HG03558 (cell line): ENCODE results near the gene TAS2R41.
"Not testable (repeated sequence)": the region's sequence is repeated elsewhere in the genome, so short reads cannot be mapped to it uniquely, and the experiment has no call there.

ENCODE experiments used
- ATAC-seq: cut with Tn5 transposase; IDR thresholded peaks from one replicate; pipeline ENCODE4 v1.9.1; 2021; ENCODE audit warnings: moderate number of reproducible peaks; ENCODE audit not compliant: unreplicated experiment; ENCODE audit errors: extremely low read depth

TAS2R41 gene

DNA sequence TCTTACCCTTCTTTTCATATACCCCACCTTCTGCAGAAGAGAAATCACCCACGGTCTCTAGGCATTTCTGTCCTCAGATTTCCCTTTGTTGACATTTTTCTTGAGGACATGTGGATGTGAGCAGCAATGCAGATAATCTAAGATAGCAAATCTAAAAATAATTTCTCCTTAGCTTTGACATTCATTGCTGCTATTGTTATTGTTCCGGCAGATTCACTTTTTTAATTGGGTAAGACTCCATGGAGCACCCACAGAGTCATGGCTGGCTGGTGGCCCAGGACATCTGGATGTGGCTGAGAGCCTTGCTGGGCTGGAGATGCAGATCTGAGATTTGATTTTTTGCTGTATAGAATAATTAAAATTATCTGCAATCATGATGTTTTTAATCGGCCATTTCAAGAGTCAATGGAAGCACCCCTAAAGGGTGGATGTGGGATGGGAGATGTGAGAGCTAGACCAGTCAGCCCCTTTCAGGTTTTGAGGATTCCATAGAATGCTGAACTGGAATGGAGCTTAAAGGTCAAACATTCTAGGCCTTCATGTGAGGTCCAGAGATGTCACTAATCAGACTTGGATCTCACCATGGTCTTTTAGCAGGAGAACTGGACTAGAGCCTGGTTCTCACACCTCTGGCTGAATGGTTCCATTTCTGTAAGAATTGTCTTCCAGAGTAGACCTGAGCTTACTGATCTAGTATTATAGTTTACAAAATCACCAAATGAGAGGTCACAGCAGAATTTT, 37.5 kb downstream of the TAS2R41 start:
- no peak for ATAC-seq

GRCh38 chr7:143516981-143517380, 39.3 kb downstream of the TAS2R41 start:
- no peak for ATAC-seq

GRCh38 chr7:143518521-143518920, 40.8 kb downstream of the TAS2R41 start:
- ATAC-seq = no peak

DNA sequence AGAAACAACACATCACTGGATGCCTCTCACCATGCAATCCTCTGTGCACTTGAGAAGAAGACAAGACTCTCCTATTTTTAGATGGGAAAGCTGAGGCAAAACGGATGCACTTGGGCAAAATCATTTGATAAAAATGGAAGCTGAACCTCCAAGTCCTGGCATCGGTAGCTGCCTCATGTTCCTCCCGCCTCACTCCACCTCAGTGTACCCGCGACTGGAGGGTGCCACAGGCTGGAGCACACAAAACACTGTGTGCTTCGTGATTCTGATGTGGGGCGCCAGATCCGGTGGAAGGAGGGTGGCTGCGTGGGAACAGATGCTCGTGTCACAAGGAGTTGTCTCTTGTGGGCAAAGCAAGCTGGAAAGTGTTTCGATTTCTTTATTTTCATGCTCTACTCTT, 41.3 kb downstream of the TAS2R41 start:
- ATAC-seq = no peak

GRCh38 chr7:143519411-143520131, 41.9 kb downstream of the TAS2R41 start:
- ATAC-seq = no peak

- not testable (repeated sequence) for ATAC-seq
These were observed 44.7 kb downstream of the TAS2R41 start for GRCh38 chr7:143522309-143522916.
